GM18511 (cell line): ENCODE data around the gene GLB1L2.

Experiments used
- ATAC-seq: cut with Tn5 transposase; IDR thresholded peaks from one replicate; pipeline ENCODE4 v1.9.1; 2021; ENCODE audit warnings: mild to moderate bottlenecking, moderate library complexity; ENCODE audit not compliant: unreplicated experiment

The GLB1L2 gene

DNA sequence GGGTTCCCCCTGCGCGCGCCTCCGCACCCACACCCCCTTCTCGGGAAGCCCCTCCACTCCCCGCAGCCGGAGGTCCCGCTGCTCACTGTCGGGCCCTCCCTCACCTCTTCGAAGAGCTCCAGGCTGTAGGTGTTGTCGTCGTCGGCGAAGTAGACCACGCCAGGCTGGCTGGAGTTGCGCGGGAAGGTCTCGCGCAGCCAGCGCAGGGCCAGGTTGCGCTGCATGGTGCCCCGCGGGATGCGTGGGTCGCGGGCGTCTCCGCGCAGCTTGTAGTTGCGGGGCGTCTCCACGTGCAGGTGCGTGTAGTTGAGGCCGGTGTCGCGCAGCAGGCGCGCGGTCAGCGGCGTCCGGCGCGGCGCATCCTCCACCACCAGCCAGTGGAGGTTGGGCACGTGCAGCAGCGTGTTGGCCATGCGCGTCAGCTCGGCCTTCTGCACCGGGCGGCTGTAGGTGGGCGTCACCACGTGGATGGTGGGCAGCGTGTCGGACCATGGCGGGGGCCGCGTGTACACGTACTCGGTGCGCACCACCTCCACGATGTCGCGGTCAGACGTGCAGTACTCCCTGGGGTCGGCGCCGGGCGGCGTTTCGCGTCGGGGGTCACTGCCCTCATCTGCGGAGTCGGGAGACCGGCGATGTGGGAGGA lies 51.9 kb downstream of the GLB1L2 start:
- no peak for ATAC-seq

- ATAC-seq, result no peak
These were observed 52.6 kb downstream of the GLB1L2 start for GRCh38 chr11:134384406-134384805.

DNA sequence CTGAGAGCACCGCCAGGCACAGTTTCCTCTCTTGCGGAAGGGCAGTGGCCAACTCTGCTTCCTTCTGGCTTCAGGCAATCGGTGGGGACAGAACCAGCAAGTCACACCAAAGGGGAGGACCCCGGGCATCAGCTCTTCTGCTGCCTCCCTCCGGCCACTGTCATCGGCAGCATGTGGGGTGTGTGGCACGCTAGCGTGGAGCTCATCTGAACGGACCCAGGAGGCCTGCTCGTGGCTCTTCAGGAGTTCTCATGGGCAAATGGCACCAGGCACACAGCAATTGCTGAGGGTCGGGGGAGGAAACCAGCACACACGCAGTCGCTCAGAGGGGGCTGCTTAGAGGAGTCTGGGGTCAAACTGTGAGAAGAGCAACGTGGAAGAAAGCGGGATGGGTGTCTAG lies 53.4 kb downstream of the GLB1L2 start:
- ATAC-seq, result no peak

GRCh38 chr11:134385774-134386565 lies 54.2 kb downstream of the GLB1L2 start:
- ATAC-seq, result no peak

- no peak for ATAC-seq
These were observed 55.2 kb downstream of the GLB1L2 start for GRCh38 chr11:134386945-134387344.

GRCh38 chr11:134387501-134387900 lies 55.7 kb downstream of the GLB1L2 start:
- ATAC-seq, result no peak

- ATAC-seq, result no peak
These were observed 56.8 kb downstream of the GLB1L2 start for GRCh38 chr11:134388590-134388989.

DNA sequence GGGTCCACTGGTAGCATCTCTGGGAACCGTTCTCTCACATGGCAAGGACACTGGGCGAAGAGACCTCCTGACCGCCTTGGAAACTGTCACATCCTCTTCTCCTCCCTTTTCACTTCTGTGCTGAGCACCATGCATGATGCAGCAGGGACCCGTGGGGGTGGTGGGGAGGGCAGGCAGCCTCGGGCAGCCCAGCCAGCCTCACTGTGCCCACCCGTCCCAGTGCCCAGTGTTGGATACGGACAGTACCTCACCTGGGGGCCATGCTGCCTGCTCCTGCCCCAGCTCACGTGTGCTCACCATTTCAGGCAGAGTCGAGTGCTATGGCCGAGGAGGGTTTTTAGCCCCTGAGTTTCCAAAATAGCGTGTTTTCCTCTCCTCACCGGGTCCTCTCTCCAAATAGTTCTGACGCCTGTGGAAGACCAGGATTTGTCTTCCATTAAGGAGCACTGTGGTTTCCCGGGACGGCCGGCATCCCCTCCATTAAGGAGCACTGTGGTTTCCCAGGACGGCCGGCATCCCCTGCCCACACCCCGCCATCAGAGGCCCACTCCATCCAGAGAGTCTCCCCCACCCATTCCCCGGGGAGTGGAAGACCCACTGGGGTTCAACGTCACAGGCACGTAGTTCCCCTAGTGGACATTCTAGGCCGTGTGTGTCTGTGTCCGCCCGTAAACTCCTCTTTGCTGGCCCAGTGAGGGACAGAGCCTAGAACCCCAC lies 57.8 kb downstream of the GLB1L2 start:
- ATAC-seq, result no peak

DNA sequence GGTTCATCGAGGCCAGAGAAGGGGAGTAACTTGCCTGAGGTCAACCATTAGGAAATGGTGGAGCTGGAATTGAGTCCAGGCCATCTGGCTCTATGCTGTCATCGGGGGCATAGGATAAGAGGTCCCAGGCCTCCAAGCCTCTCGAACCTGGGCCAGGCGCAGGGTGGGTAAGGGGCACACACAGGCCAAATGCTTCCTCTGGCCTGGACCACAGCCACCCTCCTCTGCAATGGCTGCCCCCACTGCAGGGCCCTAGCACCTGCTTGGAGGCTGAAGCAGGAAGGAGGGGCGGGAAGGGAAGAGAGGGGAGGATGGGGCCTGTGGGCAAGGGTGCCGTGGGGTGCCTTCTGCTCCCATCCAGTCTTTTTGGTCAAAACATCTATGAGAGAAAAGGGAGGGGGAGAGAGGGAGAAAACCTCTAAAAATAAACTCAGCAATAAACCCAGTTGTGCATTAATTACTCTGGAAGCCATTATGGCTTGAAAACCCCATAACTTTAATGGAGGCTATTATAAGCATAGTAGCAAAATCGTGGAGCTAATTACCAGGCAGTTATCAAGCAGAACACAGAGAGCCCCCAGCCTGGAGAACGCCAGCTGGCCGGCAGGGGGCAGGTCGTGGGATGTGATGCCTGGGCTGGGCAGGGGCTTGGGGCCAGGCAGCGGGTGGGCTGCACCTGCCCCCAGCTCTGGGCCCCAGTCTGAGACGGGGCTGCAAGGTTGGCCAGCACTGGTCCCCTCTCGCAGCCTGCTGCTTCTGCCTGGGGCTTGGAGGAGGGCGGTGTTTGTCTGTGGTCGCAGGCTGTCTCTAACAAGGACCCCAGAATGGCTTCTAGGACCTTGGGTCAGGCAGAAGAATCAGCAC lies 59.1 kb downstream of the GLB1L2 start:
- ATAC-seq, result no peak

GRCh38 chr11:134391656-134392055 lies 59.9 kb downstream of the GLB1L2 start:
- ATAC-seq, result no peak

GRCh38 chr11:134392953-134393615 lies 61.3 kb downstream of the GLB1L2 start:
- ATAC-seq, result no peak

- no peak for ATAC-seq
These were observed 61.9 kb downstream of the GLB1L2 start for GRCh38 chr11:134393638-134394037.

DNA sequence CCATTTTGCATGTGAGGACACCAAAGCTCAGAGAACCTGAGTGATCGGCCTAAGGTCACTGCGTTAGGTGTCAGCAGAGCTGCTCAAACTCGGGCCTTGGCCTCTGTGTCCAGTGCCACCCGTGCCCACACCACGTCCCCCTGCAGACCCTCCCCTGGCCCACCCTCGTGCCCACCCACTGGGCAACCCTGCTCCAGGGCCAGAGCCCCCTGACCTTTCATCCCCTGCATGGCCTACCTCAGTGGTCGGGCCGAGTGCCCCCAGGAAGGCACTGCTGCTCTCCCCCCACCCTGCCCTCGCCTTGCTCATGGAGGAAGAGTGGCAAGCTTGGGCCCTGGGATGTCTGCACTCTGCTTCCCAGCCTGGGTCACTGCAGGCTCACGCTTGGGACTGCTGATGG lies 62.5 kb downstream of the GLB1L2 start:
- ATAC-seq, result no peak

- no peak for ATAC-seq
These were observed 63.2 kb downstream of the GLB1L2 start for GRCh38 chr11:134395002-134395401.

- ATAC-seq, result no peak
These were observed 65.7 kb downstream of the GLB1L2 start for GRCh38 chr11:134397304-134398078.

DNA sequence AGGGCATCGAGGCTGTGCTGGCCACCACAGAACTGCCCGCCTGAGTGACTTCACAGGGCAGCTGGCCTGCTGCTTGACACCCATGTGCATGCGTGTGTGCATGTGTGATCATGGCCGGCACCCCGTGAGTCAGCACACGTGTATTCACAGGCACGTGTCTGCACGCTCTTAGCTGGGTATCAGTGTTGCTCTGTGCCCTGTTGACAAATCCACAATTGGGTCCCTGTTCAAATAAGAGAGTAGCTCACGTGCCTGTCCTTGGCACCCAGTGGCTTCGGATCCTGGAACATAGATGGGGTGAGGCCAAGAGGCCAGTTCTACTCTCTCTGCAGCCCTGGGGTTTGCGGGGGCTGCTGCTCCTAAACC lies 66.3 kb downstream of the GLB1L2 start:
- ATAC-seq, result no peak

- no peak for ATAC-seq
These were observed 67.0 kb downstream of the GLB1L2 start for GRCh38 chr11:134398644-134399292.

GRCh38 chr11:134399293-134399654 lies 67.5 kb downstream of the GLB1L2 start:
- no peak for ATAC-seq

GRCh38 chr11:134399996-134400395 lies 68.2 kb downstream of the GLB1L2 start:
- no peak for ATAC-seq
